PC-9 (cell line): ENCODE results near the gene GPR137B. TPM values are rescaled to one million over a fixed set of nuclear protein-coding genes. Genes with fewer than 3 reads are reported as not detected.

Source experiments
- BruUV-seq: library from RNA; stranded (reverse); fragments of 400-500 nt; replicated peaks from 2 replicates; lab custom pipeline; 2021; lab: Mats Ljungman, UMichigan
- CTCF ChIA-PET: fragments of 300-600 bp; sonication (Branson Sonifier 250); formaldehyde crosslinking; loops from one replicate; lab custom pipeline; 2022; ENCODE audit warnings: antibody characterized with exemption; lab: Charles Lee
- POLR2A ChIA-PET: fragments of 300-600 bp; sonication (Branson Sonifier 250); formaldehyde crosslinking; loops from one replicate; lab custom pipeline; 2022; ENCODE audit warnings: antibody characterized with exemption; ENCODE audit not compliant: unreplicated experiment; lab: Charles Lee
- DNase-seq, 2 experiments: peaks; one replicate each; pipeline versions ENCODE4 v3.0.0 to v3.0.0-alpha.2; 2015 to 2022; ENCODE audit warnings: mixed read lengths in 1 of 2
- H2AFZ ChIP-seq: fragments of 200-600 bp; sonication (generic); 2 replicates; pipeline ENCODE4 v1.8.1; 2017; ENCODE audit warnings: antibody characterized with exemption
- H3F3A ChIP-seq: fragments of 200-600 bp; sonication (generic); 2 replicates; pipeline ENCODE4 v1.8.1; 2017; ENCODE audit warnings: antibody characterized with exemption, mild to moderate bottlenecking, low read depth; ENCODE audit not compliant: insufficient read depth
- H3K27ac ChIP-seq: fragments of 200-600 bp; sonication (generic); 2 replicates; pipeline ENCODE4 v1.6.1; 2016; ENCODE audit warnings: mixed run types
- H3K27me3 ChIP-seq: fragments of 200-600 bp; sonication (generic); 2 replicates; pipeline ENCODE4 v1.6.1; 2016; ENCODE audit warnings: low read depth, mixed run types; ENCODE audit not compliant: insufficient read depth
- H3K36me3 ChIP-seq: fragments of 200-600 bp; sonication (generic); 2 replicates; pipeline ENCODE4 v1.6.1; 2016; ENCODE audit warnings: low read depth, mixed run types
- H3K4me1 ChIP-seq: fragments of 200-600 bp; sonication (generic); replicated peaks from 2 replicates; pipeline ENCODE4 v1.6.1; 2016; ENCODE audit warnings: mixed run types; ENCODE audit not compliant: insufficient read depth
- H3K4me2 ChIP-seq: fragments of 200-600 bp; sonication (generic); 2 replicates; pipeline ENCODE4 v1.6.1; 2017; ENCODE audit warnings: mixed run types
- H3K4me3 ChIP-seq: fragments of 200-600 bp; sonication (generic); 2 replicates; pipeline ENCODE4 v1.6.1; 2016; ENCODE audit warnings: mixed run types
- H3K79me2 ChIP-seq: fragments of 200-600 bp; sonication (generic); 2 replicates; pipeline ENCODE4 v1.6.1; 2017; ENCODE audit warnings: low read depth, mixed run types
- H3K9me2 ChIP-seq: fragments of 200-600 bp; sonication (generic); 2 replicates; pipeline ENCODE4 v1.8.1; 2017; ENCODE audit warnings: mild to moderate bottlenecking; ENCODE audit not compliant: insufficient read depth
- H3K9me3 ChIP-seq: fragments of 200-600 bp; sonication (generic); 2 replicates; pipeline ENCODE4 v1.8.1; 2016; ENCODE audit warnings: low read depth; ENCODE audit not compliant: insufficient read depth
- H4K20me1 ChIP-seq: fragments of 200-600 bp; sonication (generic); 2 replicates; pipeline ENCODE4 v1.8.1; 2017; ENCODE audit not compliant: insufficient read depth
- CTCF ChIP-seq: fragments of 200-600 bp; sonication (generic); conservative IDR thresholded peaks from 2 replicates; pipeline ENCODE4 v1.6.1; 2017; ENCODE audit warnings: mixed run types, antibody characterized with exemption, mild to moderate bottlenecking, moderate library complexity
- EZH2 ChIP-seq: fragments of 200-600 bp; sonication (generic); IDR thresholded peaks from 2 replicates; pipeline ENCODE4 v1.8.0; 2017; ENCODE audit warnings: antibody characterized with exemption, low read depth
- intact Hi-C: fragments of 100-400 bp; cut with micrococcal nuclease; formaldehyde crosslinking; loops from one replicate; pipeline ENCODE4 v1.10.0; 2022; ENCODE audit not compliant: unreplicated experiment
- total RNA-seq: library from RNA; stranded (reverse); gene quantifications from 2 replicates; pipeline ENCODE4 v1.2.3, GENCODE V29; 2021

GPR137B gene
- total RNA-seq, 1 experiment from 2014 or later: not detected

- CTCF ChIA-PET: no interaction called here
- POLR2A ChIA-PET: no interaction called here
- no peaks in the 10 kb centered on the region for H3K79me2 ChIP-seq
- TF ChIP-seq EZH2: no peak
- no peak for TF ChIP-seq CTCF
- H3K27me3 ChIP-seq: peaks cover 8% of the 10 kb centered on the region; the same call in 1 of the 2 replicates
- no TSS peak for BruUV-seq
- no peak overlapping the region for H3K27ac ChIP-seq
- H4K20me1 ChIP-seq: no peaks in the 10 kb centered on the region
- H3F3A ChIP-seq: no peaks in the 10 kb centered on the region
- H3K36me3 ChIP-seq: no peaks in the 10 kb centered on the region
- H3K9me3 ChIP-seq: no peaks in the 10 kb centered on the region; the same call in 1 of the 2 replicates
- intact Hi-C loops: no loop called here
- no peak overlapping the region for H2AFZ ChIP-seq
- no peak overlapping the region for H3K4me2 ChIP-seq
- H3K4me3 ChIP-seq: no peak overlapping the region
- H3K4me1 ChIP-seq: 0 out of 2 replicates have a peak, but pooled peaks cover 4% of the 10 kb centered on the region
- no peak for DNase-seq
- H3K9me2 ChIP-seq: no peaks in the 10 kb centered on the region
Observed at GRCh38 chr1:236166041-236166440, 23.7 kb downstream of the GPR137B start.

- POLR2A ChIA-PET: no interaction called here
- DNase-seq: no peak
- Histone ChIP-seq H3K9me2 (no peaks in the 10 kb centered on the region), H3K4me1 (0 out of 2 replicates have a peak, but pooled peaks cover 4% of the 10 kb centered on the region), H3K79me2 (no peaks in the 10 kb centered on the region), H3K9me3 (no peaks in the 10 kb centered on the region; the same call in 1 of the 2 replicates), H3K27ac (no peak overlapping the region), H3K27me3 (peaks cover 8% of the 10 kb centered on the region; the same call in 1 of the 2 replicates), H3K4me2 (no peak overlapping the region), H3K36me3 (no peaks in the 10 kb centered on the region), H4K20me1 (no peaks in the 10 kb centered on the region), H2AFZ (no peak overlapping the region), H3F3A (no peaks in the 10 kb centered on the region), H3K4me3 (no peak overlapping the region)
- no TSS peak for BruUV-seq
- TF ChIP-seq CTCF: no peak
- no peak for TF ChIP-seq EZH2
- intact Hi-C loops: no loop called here
- CTCF ChIA-PET: no interaction called here
Observed at GRCh38 chr1:236167154-236167553, 24.8 kb downstream of the GPR137B start.

- POLR2A ChIA-PET: no interaction called here
- H3K79me2 ChIP-seq: no peaks in the 10 kb centered on the region
- H2AFZ ChIP-seq: no peak overlapping the region
Observed at GRCh38 chr1:236167578-236167977, 25.2 kb downstream of the GPR137B start.

More at GRCh38 chr1:236167578-236167977, 25.2 kb downstream of the GPR137B start:
- DNase-seq: no peak
- H3K9me3 ChIP-seq: no peaks in the 10 kb centered on the region
- CTCF ChIA-PET: no interaction called here
- H3K27ac ChIP-seq: no peak overlapping the region
- intact Hi-C loops: no loop called here
- no peak overlapping the region for H3K4me2 ChIP-seq
- no peaks in the 10 kb centered on the region for H3F3A ChIP-seq
- BruUV-seq: no TSS peak
- H3K4me3 ChIP-seq: no peak overlapping the region
- peaks cover 8% of the 10 kb centered on the region; the same call in 1 of the 2 replicates for H3K27me3 ChIP-seq
- TF ChIP-seq EZH2 (no peak), CTCF (no peak)
- H4K20me1 ChIP-seq: no peaks in the 10 kb centered on the region
- 0 out of 2 replicates have a peak, but pooled peaks cover 4% of the 10 kb centered on the region for H3K4me1 ChIP-seq
- H3K36me3 ChIP-seq: no peaks in the 10 kb centered on the region
- no peaks in the 10 kb centered on the region for H3K9me2 ChIP-seq
